GM12801 (cell line): ENCODE measurements around the gene DENND4A.

ENCODE experiments used
- TF ChIP-seq, protein P1 (sequence below): IDR thresholded peaks from one replicate; pipeline ENCODE4 v1.5.1; 2011; ENCODE audit warnings: control low read depth; ENCODE audit not compliant: insufficient read length; ENCODE audit errors: extremely low read depth

Gene DENND4A

DNA sequence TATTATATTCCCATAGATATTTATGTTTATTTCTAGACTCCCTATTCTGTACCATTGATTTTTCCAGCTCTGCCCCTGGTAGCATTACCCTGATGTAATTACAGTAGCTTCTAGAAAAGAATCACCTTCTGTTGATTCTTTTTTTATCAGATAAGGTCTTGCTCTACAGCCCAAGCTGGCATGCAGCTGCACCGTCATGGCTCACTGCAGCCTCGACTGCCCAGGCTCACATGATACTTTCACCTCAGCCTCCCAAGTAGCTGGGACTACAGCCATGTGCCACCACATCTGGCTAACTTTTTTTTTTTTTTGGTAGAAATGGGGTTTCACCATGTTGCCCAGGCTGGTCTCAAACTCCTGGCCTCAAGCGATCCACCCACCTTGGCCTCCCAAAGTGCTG lies 128.6 kb downstream of the DENND4A start:
- TF ChIP-seq, protein P1, sequence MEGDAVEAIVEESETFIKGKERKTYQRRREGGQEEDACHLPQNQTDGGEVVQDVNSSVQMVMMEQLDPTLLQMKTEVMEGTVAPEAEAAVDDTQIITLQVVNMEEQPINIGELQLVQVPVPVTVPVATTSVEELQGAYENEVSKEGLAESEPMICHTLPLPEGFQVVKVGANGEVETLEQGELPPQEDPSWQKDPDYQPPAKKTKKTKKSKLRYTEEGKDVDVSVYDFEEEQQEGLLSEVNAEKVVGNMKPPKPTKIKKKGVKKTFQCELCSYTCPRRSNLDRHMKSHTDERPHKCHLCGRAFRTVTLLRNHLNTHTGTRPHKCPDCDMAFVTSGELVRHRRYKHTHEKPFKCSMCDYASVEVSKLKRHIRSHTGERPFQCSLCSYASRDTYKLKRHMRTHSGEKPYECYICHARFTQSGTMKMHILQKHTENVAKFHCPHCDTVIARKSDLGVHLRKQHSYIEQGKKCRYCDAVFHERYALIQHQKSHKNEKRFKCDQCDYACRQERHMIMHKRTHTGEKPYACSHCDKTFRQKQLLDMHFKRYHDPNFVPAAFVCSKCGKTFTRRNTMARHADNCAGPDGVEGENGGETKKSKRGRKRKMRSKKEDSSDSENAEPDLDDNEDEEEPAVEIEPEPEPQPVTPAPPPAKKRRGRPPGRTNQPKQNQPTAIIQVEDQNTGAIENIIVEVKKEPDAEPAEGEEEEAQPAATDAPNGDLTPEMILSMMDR, result no peak

DNA sequence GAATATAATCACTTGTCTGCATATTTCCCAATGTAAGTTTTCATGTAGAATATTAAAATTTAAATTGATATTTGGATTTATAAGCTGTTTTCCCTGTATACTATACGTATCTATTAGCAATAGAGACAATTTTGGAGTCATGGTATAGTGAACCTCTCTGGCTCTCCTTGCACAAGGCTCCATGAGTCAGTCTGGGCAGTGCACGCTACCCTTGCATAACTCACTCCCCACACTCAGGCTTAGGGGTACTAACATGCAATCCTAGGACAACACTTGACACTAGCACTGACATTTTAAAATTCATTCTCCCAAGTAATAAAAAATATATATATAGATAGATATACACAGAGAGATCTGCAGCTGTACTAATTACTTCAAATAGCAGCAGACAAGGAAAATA lies 131.2 kb downstream of the DENND4A start:
- TF ChIP-seq, protein P1, result no peak

DNA sequence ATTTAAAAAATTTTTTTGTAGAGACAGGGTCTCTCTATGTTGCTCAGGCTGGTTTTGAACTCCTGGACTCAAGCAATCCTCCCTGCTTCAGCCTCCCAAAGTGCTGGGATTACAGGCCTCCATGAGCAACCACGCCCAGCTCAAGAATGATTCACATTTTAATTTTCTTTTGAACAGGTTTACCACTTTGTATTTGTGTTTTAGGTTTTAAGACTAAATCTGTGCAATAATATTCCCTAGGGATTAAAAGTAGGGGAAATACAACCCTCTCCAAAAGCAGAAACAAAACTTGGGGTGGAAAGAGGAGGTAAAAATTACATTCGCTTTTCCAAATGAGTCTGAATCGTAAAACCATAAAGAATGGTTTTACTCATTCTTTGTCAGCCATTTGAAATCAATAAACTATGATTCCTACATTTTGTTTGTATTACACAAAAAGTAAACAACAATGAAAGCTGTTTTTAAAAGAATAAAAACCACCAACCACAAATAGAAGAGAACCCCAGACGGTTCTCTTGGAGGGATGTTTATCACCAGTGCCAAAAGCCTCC lies 132.5 kb downstream of the DENND4A start:
- TF ChIP-seq, protein P1, result no peak

DNA sequence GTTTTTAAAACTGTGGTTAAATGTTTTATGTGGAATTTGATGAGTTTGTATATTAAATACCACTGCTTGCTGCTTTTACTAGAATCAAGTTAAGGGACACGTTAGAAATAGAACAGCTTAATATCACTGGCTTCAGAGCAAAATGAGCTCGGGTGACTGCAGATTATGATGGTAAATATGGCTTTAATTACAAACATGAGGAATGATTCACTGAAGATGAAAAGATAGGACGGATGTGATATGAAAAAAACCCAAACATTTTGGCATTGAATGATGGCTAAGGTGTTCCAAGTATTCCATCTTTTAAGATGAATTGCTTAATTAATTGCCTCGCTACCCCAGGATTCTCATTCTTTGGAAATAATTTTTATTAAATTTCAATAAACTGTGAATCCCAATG lies 136.6 kb downstream of the DENND4A start:
- TF ChIP-seq, protein P1, result no peak

DNA sequence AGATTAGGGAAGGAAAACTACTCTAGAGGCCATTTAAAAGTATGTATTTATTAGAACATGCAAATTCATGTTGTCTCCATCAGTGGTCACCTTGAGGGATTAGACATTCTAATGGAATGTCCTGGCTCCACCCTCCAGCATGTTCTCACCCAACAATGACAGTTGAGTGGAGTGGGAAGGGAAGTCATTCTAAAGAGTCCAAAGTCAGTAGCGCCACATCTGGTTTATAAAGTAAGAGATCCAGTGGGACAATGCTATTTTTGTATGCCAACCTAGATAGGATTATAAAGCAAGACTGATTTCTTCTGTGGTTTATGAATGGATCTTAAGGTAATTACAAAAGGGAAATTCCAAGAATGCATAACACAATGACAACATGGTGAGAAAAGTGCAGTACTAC lies 137.1 kb downstream of the DENND4A start:
- TF ChIP-seq, protein P1, result no peak

DNA sequence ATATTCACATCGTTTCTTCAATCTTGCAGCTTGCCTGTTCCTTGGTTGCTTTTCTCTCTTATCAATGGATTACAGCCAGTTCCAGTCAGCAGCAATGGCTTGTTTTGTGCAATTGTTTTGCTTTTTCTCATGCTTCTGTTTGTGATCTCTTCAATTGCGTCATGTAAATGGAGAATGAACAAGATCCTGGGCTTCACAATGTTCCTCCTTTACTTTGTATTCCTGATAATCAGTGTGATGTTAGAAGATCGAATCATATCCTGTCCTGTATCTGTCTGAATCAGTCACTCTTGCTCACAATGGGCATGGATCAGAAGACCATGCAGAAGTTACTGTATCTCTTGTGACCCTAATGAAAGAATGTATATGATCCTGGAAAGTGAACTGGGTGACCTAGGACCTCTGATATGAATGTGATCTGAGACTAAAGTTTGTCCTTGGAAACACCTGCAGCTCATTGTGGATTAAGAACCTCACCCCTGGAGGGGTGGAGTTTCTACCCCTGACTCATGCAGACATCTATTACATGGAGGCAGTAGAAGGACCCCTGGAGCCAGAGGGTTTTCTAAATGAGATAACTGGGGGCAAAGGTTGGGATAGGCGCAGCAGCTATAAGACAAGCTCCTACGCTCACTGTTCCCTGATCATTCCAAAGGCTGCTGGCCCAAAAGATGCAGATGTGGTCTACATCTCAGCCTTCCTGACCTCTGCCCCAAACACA lies 138.1 kb downstream of the DENND4A start:
- TF ChIP-seq, protein P1, result no peak

DNA sequence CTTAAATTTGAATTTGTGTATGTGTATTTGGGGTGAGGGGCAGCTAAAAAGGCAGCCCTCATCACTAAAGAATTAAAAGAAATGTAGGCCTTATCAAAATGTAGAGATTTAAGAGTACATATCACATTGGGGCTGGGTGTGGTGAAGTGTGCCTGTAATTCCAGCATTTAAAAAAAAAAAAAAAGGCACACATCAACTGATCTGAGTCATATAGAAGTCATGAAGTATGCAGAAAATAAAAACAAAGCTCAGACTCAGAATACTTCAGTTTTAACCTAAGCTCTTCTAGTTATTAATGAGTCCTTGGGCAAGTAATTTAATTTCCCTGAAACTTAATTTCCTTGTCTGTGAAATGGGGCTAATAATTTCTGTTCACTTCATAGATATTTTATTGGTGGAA lies 138.8 kb downstream of the DENND4A start:
- TF ChIP-seq, protein P1, result no peak
